HG03439 (cell line): Measurements from ENCODE around the gene GH2.
"Not testable (repeated sequence)": the region's sequence is repeated elsewhere in the genome, so short reads cannot be mapped to it uniquely, and the experiment has no call there.

ENCODE experiments used
- ATAC-seq: cut with Tn5 transposase; IDR thresholded peaks from one replicate; pipeline ENCODE4 v1.9.1; 2021; ENCODE audit warnings: mild to moderate bottlenecking, moderate library complexity; ENCODE audit not compliant: unreplicated experiment

Gene GH2

GRCh38 chr17:63911657-63912100 lies 29.9 kb upstream of the GH2 start:
- ATAC-seq: no peak

GRCh38 chr17:63911041-63911635 lies 29.4 kb upstream of the GH2 start, which contains the start of gene CSHL1:
TSS of gene CSHL1 (minus strand) at chr17:63911258. CDS start at chr17:63911196, 62 bp downstream.
- no peak for ATAC-seq

- no peak for ATAC-seq
Observed at GRCh38 chr17:63910096-63910495, 28.4 kb upstream of the GH2 start.

- not testable (repeated sequence) for ATAC-seq
Observed at GRCh38 chr17:63909586-63909985, 27.8 kb upstream of the GH2 start.

GRCh38 chr17:63907161-63907778 lies 25.5 kb upstream of the GH2 start:
- ATAC-seq: not testable (repeated sequence)

- not testable (repeated sequence) for ATAC-seq
Observed at GRCh38 chr17:63904796-63905195, 23.1 kb upstream of the GH2 start.

- ATAC-seq: not testable (repeated sequence)
Observed at GRCh38 chr17:63903787-63904201, 22.1 kb upstream of the GH2 start.

- ATAC-seq: not testable (repeated sequence)
Observed at GRCh38 chr17:63901971-63902370, 20.2 kb upstream of the GH2 start.

- ATAC-seq: not testable (repeated sequence)
Observed at GRCh38 chr17:63898899-63899798, 17.4 kb upstream of the GH2 start.

- not testable (repeated sequence) for ATAC-seq
Observed at GRCh38 chr17:63896524-63897354, 15.0 kb upstream of the GH2 start, which contains the start of gene CSH1. TSS of gene CSH1 (minus strand) at chr17:63896574. CDS start at chr17:63896511, 63 bp downstream.

- not testable (repeated sequence) for ATAC-seq
Observed at GRCh38 chr17:63894821-63895220, 13.1 kb upstream of the GH2 start.

GRCh38 chr17:63894021-63894420 lies 12.3 kb upstream of the GH2 start:
- ATAC-seq: not testable (repeated sequence)

- not testable (repeated sequence) for ATAC-seq
Observed at GRCh38 chr17:63892316-63893037, 10.7 kb upstream of the GH2 start.

- not testable (repeated sequence) for ATAC-seq
Observed at GRCh38 chr17:63889026-63889848, 7.5 kb upstream of the GH2 start.

GRCh38 chr17:63885119-63885518 lies 3.4 kb upstream of the GH2 start:
- not testable (repeated sequence) for ATAC-seq

- not testable (repeated sequence) for ATAC-seq
Observed at GRCh38 chr17:63882626-63883126, 932 bp upstream of the GH2 start.

GRCh38 chr17:63881337-63881736 lies 407 bp downstream of the GH2 start:
- ATAC-seq: not testable (repeated sequence)

- no peak for ATAC-seq
Observed at GRCh38 chr17:63880706-63881105, 1.0 kb downstream of the GH2 start.

GRCh38 chr17:63878413-63878812 lies 3.3 kb downstream of the GH2 start:
- not testable (repeated sequence) for ATAC-seq
